ENCODE data around the gene CUL7. TPM values are rescaled to one million over a fixed set of nuclear protein-coding genes. Genes with fewer than 3 reads are reported as not detected.

The CUL7 gene
- total RNA-seq, 1 experiment from 2014 or later = 18.6 TPM

GRCh38 chr6:43037197-43037596 is 16.5 kb downstream of the CUL7 start:
- POLR2A ChIA-PET (ENCODE audit: unreplicated experiment) = no interaction called here
- H3K27ac ChIP-seq (ENCODE audit: low read length) = no peak overlapping the region
- no TSS peak for BruUV-seq (replicated peaks)
- H3K36me3 ChIP-seq (ENCODE audit: low read depth, low read length) = peaks cover 8% of the 10 kb centered on the region; the same call in 1 of the 2 replicates
- no peak overlapping the region for H3K9ac ChIP-seq (ENCODE audit: low read length)
- no peaks in the 10 kb centered on the region for H3K27me3 ChIP-seq (ENCODE audit: low read length)
- ATAC-seq = no peak
- no peak overlapping the region for H2AFZ ChIP-seq (ENCODE audit: low read length)
- TF ChIP-seq EZH2phosphoT487 (IDR thresholded peaks at IDR 0.05; ENCODE audit: borderline replicate concordance, low read length) (no peak), EZH2 (IDR thresholded peaks at IDR 0.05; ENCODE audit: low read length, unreplicated experiment) (no peak), CTCF (conservative IDR thresholded peaks at IDR 0.05; ENCODE audit: low read depth, low read length) (no peak)
- H3K4me2 ChIP-seq (ENCODE audit: low read length) = no peak overlapping the region
- CTCF ChIA-PET = no interaction called here
- no peaks in the 10 kb centered on the region for H3F3A ChIP-seq (ENCODE audit: low read length, unreplicated experiment)
- H3K4me1 ChIP-seq (ENCODE audit: insufficient read depth, low read length) = no peaks in the 10 kb centered on the region
- H3K9me2 ChIP-seq (replicated peaks; ENCODE audit: low read length) = no peaks in the 10 kb centered on the region
- H3K9me3 ChIP-seq (ENCODE audit: low read length) = no peaks in the 10 kb centered on the region
- DNase-seq = no peak
- no peak overlapping the region for H3K4me3 ChIP-seq (ENCODE audit: low read length)
- intact Hi-C loops (cut with micrococcal nuclease) = no loop called here
- H4K20me1 ChIP-seq (ENCODE audit: low read length) = no peaks in the 10 kb centered on the region
- H3K79me2 ChIP-seq (ENCODE audit: low read length) = no peaks in the 10 kb centered on the region

GRCh38 chr6:43036712-43037111 is 16.9 kb downstream of the CUL7 start:
- intact Hi-C loops (cut with micrococcal nuclease) = no loop called here
- ATAC-seq (no peak), DNase-seq (no peak)
- H2AFZ ChIP-seq (ENCODE audit: low read length) = no peak overlapping the region
- peaks cover 8% of the 10 kb centered on the region; the same call in 1 of the 2 replicates for H3K36me3 ChIP-seq (ENCODE audit: low read depth, low read length)
- ChIA-PET CTCF (no interaction called here), POLR2A (ENCODE audit: unreplicated experiment) (interaction anchor here (0.5 to 0.7 kb wide), 2 partner anchors 58 to 132 kb away, joined by 3 to 8 read pairs; partner anchors contain the start of gene PEX6)
- no peaks in the 10 kb centered on the region for H4K20me1 ChIP-seq (ENCODE audit: low read length)
- no TSS peak for BruUV-seq (replicated peaks)
- H3K4me2 ChIP-seq (ENCODE audit: low read length) = no peak overlapping the region
- H3K27me3 ChIP-seq (ENCODE audit: low read length) = no peaks in the 10 kb centered on the region
- TF ChIP-seq CTCF (conservative IDR thresholded peaks at IDR 0.05; ENCODE audit: low read depth, low read length) (no peak), EZH2 (IDR thresholded peaks at IDR 0.05; ENCODE audit: low read length, unreplicated experiment) (no peak), EZH2phosphoT487 (IDR thresholded peaks at IDR 0.05; ENCODE audit: borderline replicate concordance, low read length) (no peak)
- H3K79me2 ChIP-seq (ENCODE audit: low read length) = no peaks in the 10 kb centered on the region
- no peak overlapping the region for H3K4me3 ChIP-seq (ENCODE audit: low read length)
- H3K9me2 ChIP-seq (replicated peaks; ENCODE audit: low read length) = no peaks in the 10 kb centered on the region
- H3K27ac ChIP-seq (ENCODE audit: low read length) = no peak overlapping the region
- no peaks in the 10 kb centered on the region for H3F3A ChIP-seq (ENCODE audit: low read length, unreplicated experiment)
- no peaks in the 10 kb centered on the region for H3K4me1 ChIP-seq (ENCODE audit: insufficient read depth, low read length)
- no peak overlapping the region for H3K9ac ChIP-seq (ENCODE audit: low read length)
- no peaks in the 10 kb centered on the region for H3K9me3 ChIP-seq (ENCODE audit: low read length)

- H3K9me3 ChIP-seq (ENCODE audit: low read length) = no peaks in the 10 kb centered on the region
- H3K4me2 ChIP-seq (ENCODE audit: low read length) = no peak overlapping the region
- POLR2A ChIA-PET (ENCODE audit: unreplicated experiment) = no interaction called here
- DNase-seq = no peak
- no peaks in the 10 kb centered on the region for H3F3A ChIP-seq (ENCODE audit: low read length, unreplicated experiment)
- CTCF ChIA-PET = no interaction called here
- no peak overlapping the region for H3K27ac ChIP-seq (ENCODE audit: low read length)
- ATAC-seq = no peak
- H3K27me3 ChIP-seq (ENCODE audit: low read length) = no peaks in the 10 kb centered on the region
- BruUV-seq (replicated peaks) = no TSS peak
- H3K9ac ChIP-seq (ENCODE audit: low read length) = no peak overlapping the region
- H3K4me3 ChIP-seq (ENCODE audit: low read length) = no peak overlapping the region
- H2AFZ ChIP-seq (ENCODE audit: low read length) = no peak overlapping the region
- H3K4me1 ChIP-seq (ENCODE audit: insufficient read depth, low read length) = no peaks in the 10 kb centered on the region
- no peaks in the 10 kb centered on the region for H4K20me1 ChIP-seq (ENCODE audit: low read length)
- H3K79me2 ChIP-seq (ENCODE audit: low read length) = no peaks in the 10 kb centered on the region
- no peak for TF ChIP-seq CTCF (conservative IDR thresholded peaks at IDR 0.05; ENCODE audit: low read depth, low read length)
- TF ChIP-seq EZH2 (IDR thresholded peaks at IDR 0.05; ENCODE audit: low read length, unreplicated experiment) = no peak
- H3K36me3 ChIP-seq (ENCODE audit: low read depth, low read length) = 0 out of 2 replicates have a peak, but pooled peaks cover 5% of the 10 kb centered on the region
- no peaks in the 10 kb centered on the region for H3K9me2 ChIP-seq (replicated peaks; ENCODE audit: low read length)
- intact Hi-C loops (cut with micrococcal nuclease) = no loop called here
Observed at GRCh38 chr6:43035495-43036194, 18.0 kb downstream of the CUL7 start.
